GM10248 (cell line): ENCODE results near the gene PRR7.
A peak's percentile ranks its signal among the peaks of the same experiment; 100 is the strongest.

Source experiments
- CTCF ChIA-PET: fragments of 300-600 bp; sonication (Branson Sonifier 250); formaldehyde crosslinking; extraction: SDS; loops from one replicate; lab custom pipeline; 2021; ENCODE audit warnings: antibody characterized with exemption; lab: Yijun Ruan, JAX
- POLR2A ChIA-PET: fragments of 350-650 bp; sonication (Branson Sonifier 250); formaldehyde crosslinking; extraction: SDS; loops from one replicate; lab custom pipeline; 2020; ENCODE audit warnings: antibody characterized with exemption; lab: Yijun Ruan, JAX
- DNase-seq: peaks from one replicate; pipeline ENCODE4 v3.0.0; 2012; ENCODE audit errors: extremely low spot score
- TF ChIP-seq, protein P1 (sequence below): IDR thresholded peaks from 2 replicates; pipeline ENCODE4 v1.5.1; 2012; ENCODE audit warnings: mild to moderate bottlenecking, low read depth; ENCODE audit errors: extremely low read depth, missing control alignments, control extremely low read depth

Gene PRR7

DNA sequence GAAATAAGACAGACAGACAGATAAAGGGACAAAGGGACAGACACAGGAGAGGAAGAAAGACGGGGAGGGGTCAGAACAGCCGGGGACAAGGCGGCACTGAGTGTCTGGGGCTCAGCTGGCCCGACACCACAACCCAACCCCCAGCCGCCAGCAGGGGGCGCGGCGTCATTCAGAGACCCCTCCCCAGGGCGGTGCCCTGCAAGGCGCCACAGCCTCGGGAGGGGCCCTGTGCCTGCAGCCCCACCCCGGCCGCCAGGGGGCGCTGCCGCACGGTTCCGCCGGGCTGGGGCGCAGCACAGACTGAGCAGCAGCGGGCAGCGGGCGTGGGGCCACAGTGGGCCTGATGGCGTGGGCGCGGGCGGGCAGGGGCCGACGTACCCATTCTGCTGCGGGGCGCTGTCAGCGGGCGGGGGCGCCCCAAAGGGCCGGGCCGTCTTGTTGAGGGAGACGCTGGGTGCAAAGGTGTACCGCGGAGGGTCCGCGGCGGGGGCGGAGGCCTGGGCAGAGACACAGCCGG is 44.9 kb downstream of the PRR7 start:
- ChIA-PET POLR2A (no interaction called here), CTCF (interaction anchor here (1.2 to 3.3 kb wide), 5 partner anchors 10 to 87 kb away, joined by 3 to 22 read pairs (median 17); no protein-coding TSS in a partner anchor)
- TF ChIP-seq, protein P1, sequence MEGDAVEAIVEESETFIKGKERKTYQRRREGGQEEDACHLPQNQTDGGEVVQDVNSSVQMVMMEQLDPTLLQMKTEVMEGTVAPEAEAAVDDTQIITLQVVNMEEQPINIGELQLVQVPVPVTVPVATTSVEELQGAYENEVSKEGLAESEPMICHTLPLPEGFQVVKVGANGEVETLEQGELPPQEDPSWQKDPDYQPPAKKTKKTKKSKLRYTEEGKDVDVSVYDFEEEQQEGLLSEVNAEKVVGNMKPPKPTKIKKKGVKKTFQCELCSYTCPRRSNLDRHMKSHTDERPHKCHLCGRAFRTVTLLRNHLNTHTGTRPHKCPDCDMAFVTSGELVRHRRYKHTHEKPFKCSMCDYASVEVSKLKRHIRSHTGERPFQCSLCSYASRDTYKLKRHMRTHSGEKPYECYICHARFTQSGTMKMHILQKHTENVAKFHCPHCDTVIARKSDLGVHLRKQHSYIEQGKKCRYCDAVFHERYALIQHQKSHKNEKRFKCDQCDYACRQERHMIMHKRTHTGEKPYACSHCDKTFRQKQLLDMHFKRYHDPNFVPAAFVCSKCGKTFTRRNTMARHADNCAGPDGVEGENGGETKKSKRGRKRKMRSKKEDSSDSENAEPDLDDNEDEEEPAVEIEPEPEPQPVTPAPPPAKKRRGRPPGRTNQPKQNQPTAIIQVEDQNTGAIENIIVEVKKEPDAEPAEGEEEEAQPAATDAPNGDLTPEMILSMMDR, result peak; percentile 49
- DNase-seq, result peak; percentile 59

DNA sequence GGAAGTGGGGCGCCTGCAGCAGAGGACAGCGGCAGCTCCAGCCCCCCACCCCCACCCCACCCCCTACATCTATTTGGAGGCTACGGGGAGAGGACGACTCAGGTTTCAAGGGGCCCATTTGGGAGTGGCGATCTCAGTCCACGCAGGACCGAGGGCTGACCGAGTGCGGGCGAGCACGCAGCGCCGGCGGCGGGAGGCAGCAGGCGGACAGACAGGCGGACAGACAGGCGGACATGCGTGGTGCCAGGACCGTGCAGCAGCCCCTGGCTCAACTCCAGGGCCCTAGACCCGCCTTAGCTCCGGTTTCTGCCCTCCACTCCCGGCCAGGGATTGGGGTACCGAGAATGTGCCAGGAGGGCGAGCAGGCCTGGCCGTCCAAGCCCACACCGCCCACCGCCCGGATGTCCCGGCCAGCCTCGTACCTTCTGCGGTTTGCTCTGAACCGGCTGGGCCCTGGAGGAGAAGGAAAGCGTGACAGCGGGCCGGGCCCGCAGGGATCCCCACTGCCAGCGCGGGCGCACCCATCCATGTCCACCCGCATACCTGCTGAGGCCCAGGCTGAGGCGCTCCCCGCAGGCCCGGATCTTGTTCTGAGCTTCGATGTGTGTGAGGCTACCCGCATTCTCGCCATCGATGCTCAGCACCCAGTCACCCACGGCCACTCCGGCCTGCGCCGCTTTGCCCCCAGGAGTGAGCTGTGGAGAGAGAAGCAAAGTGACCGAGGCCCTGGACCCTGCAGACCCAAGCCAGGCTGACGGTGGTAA is 45.6 kb downstream of the PRR7 start:
- ChIA-PET CTCF (interaction anchor here (0.7 to 11.1 kb wide), 11 partner anchors 9 to 183 kb away, joined by 3 to 87 read pairs (median 7); partner anchors contain the start of gene GRK6), POLR2A (no interaction called here)
- no peak for DNase-seq
- TF ChIP-seq, protein P1, result no peak

DNA sequence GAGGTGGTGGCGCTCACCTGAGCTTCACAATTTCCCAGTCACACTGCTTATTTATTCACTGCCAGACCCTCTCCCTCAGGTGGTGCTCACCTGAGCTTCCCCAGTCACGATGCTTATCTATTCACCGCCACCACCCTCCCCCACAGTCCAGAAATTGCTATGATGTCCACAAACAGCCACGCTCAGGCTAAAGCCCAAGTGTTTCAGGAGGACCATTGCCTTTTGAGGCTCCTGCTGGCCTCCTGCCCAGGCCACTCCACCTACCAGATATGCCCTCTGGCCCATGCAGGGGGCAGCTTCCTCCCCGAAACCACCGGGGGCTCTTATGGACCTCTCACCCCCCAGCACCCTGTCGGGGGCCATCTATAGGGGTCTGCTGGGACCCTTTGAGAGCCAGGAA is 46.2 kb downstream of the PRR7 start:
- no peak for DNase-seq
- ChIA-PET CTCF (interaction anchor here (0.7 to 11.1 kb wide), 12 partner anchors 9 to 183 kb away, joined by 3 to 87 read pairs (median 6); partner anchors contain the start of gene GRK6), POLR2A (no interaction called here)
- TF ChIP-seq, protein P1, result no peak

DNA sequence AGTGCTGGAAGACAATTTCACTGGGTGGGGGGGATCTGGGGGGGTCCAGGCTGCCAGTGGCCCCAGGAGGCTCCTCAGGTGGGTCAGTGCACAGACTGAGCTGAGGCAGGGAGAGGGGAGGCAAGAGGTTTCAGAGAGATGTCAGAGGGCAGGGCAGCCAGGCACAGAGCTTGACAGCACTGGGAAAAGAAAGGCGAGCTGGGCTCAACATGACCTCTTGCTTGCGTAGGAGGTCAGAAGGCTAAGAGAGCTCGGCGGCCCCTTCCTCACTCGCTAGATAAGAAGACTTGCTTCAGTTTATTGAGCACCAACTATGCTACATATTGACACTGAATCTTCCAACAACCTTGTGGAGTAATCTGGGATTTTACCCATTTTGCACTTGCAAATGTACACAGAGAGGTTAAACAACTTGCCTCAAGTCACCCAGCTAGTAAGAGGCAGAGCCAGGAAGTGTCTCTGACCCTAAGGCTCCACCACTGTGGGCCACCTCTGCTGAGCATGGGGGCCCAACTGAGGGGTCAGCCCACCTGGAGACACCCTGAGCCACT is 47.3 kb downstream of the PRR7 start:
- no peak for DNase-seq
- TF ChIP-seq, protein P1, result no peak
- ChIA-PET POLR2A (interaction anchor here (0.7 kb wide), 1 partner anchor 98 kb away, joined by 8 read pairs; the partner anchor contains the start of gene TMED9), CTCF (interaction anchor here (1.1 to 11.1 kb wide), 11 partner anchors 8 to 184 kb away, joined by 4 to 87 read pairs (median 11); no protein-coding TSS in a partner anchor)

DNA sequence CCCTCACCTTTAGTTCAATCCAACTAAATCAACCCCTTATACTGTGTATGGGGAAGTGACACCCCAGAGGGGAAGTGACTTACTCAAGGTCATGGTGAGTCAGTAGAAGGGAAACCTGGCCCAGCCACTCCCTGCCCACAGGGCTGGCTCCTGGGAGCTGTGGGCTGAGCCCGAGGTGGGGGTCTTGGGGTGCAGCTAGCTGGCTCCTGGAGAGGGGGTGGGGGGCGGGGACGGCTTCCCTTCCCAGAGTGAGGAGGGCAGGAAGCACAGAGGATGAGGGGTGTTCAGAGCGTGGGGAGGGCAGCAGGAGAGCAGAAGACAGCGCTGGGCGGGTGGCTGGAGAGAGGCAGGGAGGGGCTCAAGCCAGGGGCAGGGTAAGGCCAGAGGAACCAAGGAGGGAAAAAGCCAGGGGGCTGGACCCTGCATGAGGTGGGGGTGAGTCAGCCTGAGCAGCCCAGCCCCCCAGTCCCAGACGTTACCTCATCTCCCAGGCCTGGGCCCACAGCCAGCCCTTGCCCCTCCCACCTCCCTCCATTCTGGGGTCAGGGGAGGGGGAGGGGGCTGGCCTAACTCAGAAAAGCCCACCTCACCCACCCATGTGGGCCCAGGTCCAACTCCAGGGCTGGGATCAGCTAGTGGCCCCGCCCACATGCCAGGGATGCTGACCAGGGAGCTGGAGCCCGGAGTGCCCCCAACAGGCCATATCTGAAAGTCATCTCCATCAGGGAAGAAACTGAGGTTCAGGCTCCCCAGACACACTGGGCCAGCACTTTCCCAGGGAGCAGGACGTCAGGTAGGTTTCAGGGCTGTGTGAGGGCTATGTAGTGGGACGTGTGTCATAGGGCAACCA is 48.0 kb downstream of the PRR7 start:
- ChIA-PET CTCF (interaction anchor here (1.1 to 11.1 kb wide), 12 partner anchors 7 to 185 kb away, joined by 3 to 87 read pairs (median 8); no protein-coding TSS in a partner anchor), POLR2A (interaction anchor here (0.6 kb wide), 1 partner anchor 12 kb away, joined by 5 read pairs; no protein-coding TSS in a partner anchor)
- DNase-seq, result peak; percentile 67
- TF ChIP-seq, protein P1, result peak; percentile 20
